PFSK-1 (cell line): ENCODE measurements around the gene GABRG2.

Source experiments
- FOXP2 ChIP-seq: optimal IDR thresholded peaks from 2 replicates; pipeline ENCODE3; 2011; ENCODE audit warnings: borderline replicate concordance, control low read depth, inconsistent platforms; ENCODE audit not compliant: insufficient read depth; ENCODE audit errors: extremely low read length, extremely low read depth
- POLR2AphosphoS5 ChIP-seq: IDR thresholded peaks from 2 replicates; pipeline ENCODE4 v1.6.1; 2012; ENCODE audit warnings: low read depth, mild to moderate bottlenecking, control low read depth, low read length, moderate library complexity
- SIN3A ChIP-seq: IDR thresholded peaks from 2 replicates; pipeline ENCODE4 v1.6.1; 2012; ENCODE audit warnings: mild to moderate bottlenecking, low read length, moderate library complexity, borderline replicate concordance; ENCODE audit not compliant: insufficient read depth
- TAF1 ChIP-seq: IDR thresholded peaks from 2 replicates; pipeline ENCODE4 v1.6.1; 2012; ENCODE audit warnings: low read length, control low read depth, borderline replicate concordance; ENCODE audit not compliant: insufficient read depth
- TF ChIP-seq, protein P1 (sequence below), 2 experiments: IDR thresholded peaks; 2 replicates each; pipeline versions ENCODE4 v1.6.1 to v1.8.0; 2011 to 2012; ENCODE audit warnings: low read depth in 2 of 2, low read length in 2 of 2, control low read depth in 1 of 2, inconsistent platforms in 1 of 2, mild to moderate bottlenecking in 1 of 2, moderate library complexity in 1 of 2; ENCODE audit not compliant: insufficient read depth in 1 of 2

GABRG2 gene

DNA sequence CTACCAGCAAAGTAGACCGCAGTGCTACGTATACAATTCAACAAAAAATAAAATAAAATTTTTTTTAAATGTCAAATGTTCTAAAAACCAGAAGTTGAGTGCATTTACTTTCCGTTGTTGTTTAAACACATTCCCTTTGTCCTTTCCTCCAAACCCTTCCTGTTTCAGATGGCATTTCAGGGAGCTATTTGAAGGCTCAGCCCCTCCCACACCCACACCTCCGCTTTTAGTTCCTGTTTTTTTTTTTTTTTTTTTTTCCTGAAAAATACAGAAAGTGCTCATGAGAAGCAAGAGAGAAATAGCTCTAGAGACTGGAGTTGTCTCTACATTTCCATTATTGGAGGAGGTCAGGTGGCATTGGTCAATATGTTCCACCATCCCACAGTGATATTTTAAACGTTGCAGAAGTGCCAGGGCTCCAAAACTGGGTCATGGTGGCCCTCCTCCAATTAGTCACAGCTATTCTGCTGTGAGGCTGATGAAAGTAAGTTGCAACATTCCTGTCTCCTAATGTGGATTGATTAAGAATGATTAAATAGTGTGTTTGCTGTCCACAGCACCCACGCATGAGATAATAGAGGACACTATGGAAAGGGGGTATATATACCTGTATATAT lies 106.9 kb downstream of the GABRG2 start:
- no peak for TF ChIP-seq FOXP2
- TF ChIP-seq, protein P1, sequence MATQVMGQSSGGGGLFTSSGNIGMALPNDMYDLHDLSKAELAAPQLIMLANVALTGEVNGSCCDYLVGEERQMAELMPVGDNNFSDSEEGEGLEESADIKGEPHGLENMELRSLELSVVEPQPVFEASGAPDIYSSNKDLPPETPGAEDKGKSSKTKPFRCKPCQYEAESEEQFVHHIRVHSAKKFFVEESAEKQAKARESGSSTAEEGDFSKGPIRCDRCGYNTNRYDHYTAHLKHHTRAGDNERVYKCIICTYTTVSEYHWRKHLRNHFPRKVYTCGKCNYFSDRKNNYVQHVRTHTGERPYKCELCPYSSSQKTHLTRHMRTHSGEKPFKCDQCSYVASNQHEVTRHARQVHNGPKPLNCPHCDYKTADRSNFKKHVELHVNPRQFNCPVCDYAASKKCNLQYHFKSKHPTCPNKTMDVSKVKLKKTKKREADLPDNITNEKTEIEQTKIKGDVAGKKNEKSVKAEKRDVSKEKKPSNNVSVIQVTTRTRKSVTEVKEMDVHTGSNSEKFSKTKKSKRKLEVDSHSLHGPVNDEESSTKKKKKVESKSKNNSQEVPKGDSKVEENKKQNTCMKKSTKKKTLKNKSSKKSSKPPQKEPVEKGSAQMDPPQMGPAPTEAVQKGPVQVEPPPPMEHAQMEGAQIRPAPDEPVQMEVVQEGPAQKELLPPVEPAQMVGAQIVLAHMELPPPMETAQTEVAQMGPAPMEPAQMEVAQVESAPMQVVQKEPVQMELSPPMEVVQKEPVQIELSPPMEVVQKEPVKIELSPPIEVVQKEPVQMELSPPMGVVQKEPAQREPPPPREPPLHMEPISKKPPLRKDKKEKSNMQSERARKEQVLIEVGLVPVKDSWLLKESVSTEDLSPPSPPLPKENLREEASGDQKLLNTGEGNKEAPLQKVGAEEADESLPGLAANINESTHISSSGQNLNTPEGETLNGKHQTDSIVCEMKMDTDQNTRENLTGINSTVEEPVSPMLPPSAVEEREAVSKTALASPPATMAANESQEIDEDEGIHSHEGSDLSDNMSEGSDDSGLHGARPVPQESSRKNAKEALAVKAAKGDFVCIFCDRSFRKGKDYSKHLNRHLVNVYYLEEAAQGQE (IDR thresholded peaks at IDR 0.05; ENCODE audit: insufficient read depth in 1 of 2, low read depth in 2 of 2, low read length in 2 of 2): no peak
- TF ChIP-seq TAF1: no peak
- TF ChIP-seq SIN3A: no peak
- no peak for TF ChIP-seq POLR2AphosphoS5

GRCh38 chr5:162187371-162187770 lies 119.8 kb downstream of the GABRG2 start:
- no peak for TF ChIP-seq FOXP2
- no peak for TF ChIP-seq SIN3A
- no peak for TF ChIP-seq TAF1
- TF ChIP-seq POLR2AphosphoS5: no peak
- TF ChIP-seq, protein P1 (IDR thresholded peaks at IDR 0.05; ENCODE audit: insufficient read depth in 1 of 2, low read depth in 2 of 2, low read length in 2 of 2): no peak

DNA sequence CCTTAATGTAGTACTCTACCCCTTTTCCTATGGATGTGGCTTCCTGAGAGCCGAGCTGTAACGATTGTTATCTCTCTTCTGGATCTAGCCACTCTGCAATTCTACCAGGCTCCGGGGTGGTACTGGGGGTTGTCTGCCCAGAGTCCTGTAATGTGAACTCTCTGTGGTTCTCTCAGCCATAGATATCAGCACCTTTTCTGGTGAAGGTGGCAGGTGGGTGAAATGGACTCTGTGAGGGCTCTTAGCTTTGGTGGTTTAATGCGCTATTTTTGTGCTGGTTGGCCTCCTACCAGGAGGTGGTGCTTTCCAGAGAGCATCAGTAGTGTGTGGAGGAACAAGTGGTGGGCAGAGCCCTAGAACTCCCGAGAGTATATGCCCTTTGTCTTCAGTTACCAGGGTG lies 122.1 kb downstream of the GABRG2 start:
- TF ChIP-seq, protein P1 (IDR thresholded peaks at IDR 0.05; ENCODE audit: insufficient read depth in 1 of 2, low read depth in 2 of 2, low read length in 2 of 2): no peak
- TF ChIP-seq POLR2AphosphoS5 (no peak), SIN3A (no peak), FOXP2 (no peak), TAF1 (no peak)

- TF ChIP-seq, protein P1 (IDR thresholded peaks at IDR 0.05; ENCODE audit: insufficient read depth in 1 of 2, low read depth in 2 of 2, low read length in 2 of 2): no peak
- TF ChIP-seq FOXP2 (no peak), POLR2AphosphoS5 (no peak), TAF1 (no peak), SIN3A (no peak)
Measured at GRCh38 chr5:162193012-162193411, 125.4 kb downstream of the GABRG2 start.

GRCh38 chr5:162196351-162196750 lies 128.8 kb downstream of the GABRG2 start:
- TF ChIP-seq POLR2AphosphoS5: no peak
- no peak for TF ChIP-seq TAF1
- TF ChIP-seq SIN3A: no peak
- TF ChIP-seq FOXP2: no peak
- TF ChIP-seq, protein P1 (IDR thresholded peaks at IDR 0.05; ENCODE audit: insufficient read depth in 1 of 2, low read depth in 2 of 2, low read length in 2 of 2): no peak
